Posterior cingulate gyrus (tissue), 11 donors: Measurements from ENCODE around the gene AMN1.

ENCODE experiments used
- DNase-seq, 10 donors: peaks; one replicate each; pipeline versions ENCODE4 v3.0.0 to v3.0.0-alpha.2; 2020 to 2021; ENCODE audit warnings: mixed read lengths in 3 of 10
- intact Hi-C: fragments of 100-400 bp; cut with DNase I; formaldehyde crosslinking; loops from one replicate; pipeline ENCODE4 v1.15.1; 2023

AMN1 gene

DNA sequence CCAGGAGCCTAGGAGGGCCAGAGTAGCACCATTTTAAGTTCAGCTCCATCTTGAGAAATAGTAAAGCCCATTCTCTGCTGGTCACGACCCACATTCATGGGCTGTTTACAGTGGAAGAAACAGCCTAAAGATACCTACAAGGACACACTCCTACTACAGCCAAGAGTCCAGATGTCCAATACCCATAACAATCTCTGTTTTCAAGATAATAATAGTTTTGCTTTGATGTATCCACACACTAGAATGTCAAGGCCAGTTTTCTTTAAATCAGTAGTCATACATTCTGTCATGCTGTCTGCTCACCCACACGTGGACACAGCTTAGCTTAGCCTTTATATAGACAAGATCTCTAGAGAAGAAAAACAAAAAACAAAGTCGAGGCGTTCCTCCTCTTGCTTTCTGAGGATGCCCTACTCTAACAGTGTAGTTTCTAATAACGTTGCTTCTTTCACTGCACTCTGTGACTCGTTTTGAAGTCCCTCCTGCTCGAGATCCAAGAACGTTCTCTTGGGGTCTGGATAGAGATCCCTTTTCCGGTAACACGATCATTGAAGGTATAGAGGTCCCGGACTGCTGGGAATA lies 87.2 kb downstream of the AMN1 start:
- intact Hi-C loops: no loop called here
- DNase-seq: no peak

DNA sequence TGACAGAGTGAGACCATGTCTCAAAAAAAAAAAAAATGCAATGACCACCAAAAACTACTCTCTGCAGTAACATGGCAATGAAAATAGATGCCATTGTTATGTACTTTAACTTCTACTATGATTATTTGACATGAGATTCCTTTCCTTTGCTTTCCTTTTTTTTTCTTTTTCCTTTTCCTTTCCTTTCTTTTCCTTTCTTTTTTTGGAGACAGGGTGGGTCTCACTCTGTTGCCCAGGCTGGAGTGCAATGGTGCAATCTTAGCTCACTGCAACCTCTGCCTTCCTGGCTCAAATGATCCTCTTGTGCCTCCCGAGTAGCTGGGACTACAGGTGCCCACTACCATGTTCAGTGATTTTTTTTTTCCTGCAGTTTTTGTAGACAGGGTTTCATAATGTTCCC lies 94.2 kb downstream of the AMN1 start:
- intact Hi-C loops: loop anchor here (1.0 to 5.0 kb wide), 3 partner anchors 41 to 382 kb away; partner anchors contain the start of gene SINHCAF

DNA sequence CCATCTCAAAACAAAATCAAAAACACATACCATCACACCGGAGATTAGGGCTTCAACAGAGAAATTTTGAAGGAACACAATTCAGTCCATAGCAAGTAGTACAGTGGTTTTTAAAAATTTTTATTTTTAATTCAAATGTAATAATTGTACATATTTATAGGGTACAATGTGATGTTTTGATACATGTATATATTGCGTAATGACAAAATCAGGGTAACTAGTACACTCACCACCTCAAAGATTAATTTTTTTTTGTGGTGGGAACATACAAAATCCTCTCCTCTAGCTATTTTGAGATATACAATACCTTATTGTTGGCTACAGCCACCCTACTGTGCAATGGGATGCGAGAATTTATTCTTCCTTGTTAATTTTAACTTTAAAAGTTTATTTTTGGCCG lies 95.4 kb downstream of the AMN1 start:
- intact Hi-C loops: no loop called here
- DNase-seq: no peak

More for the DNA sequence above, 94.2 kb downstream of the AMN1 start:
- no peak for DNase-seq

DNA sequence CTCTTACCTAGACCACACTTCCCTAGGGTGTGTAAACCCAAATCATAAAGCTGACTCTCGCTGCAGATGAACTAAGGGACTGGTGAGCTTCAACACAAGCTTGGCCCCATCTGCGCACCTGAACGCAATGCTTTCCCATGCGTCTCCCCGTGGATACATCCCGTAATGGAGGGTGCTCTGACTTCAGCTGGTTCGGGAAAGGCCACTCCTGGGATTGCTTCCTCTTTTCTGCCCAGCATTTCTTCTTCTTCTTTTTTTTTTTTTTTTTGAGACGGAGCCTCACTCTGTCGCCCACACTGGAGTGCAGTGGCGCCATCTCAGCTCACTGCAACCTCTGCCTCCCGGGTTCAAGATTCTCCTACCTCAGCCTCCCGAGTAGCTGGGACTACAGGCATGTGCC lies 97.0 kb downstream of the AMN1 start:
- intact Hi-C loops: no loop called here
- no peak for DNase-seq

DNA sequence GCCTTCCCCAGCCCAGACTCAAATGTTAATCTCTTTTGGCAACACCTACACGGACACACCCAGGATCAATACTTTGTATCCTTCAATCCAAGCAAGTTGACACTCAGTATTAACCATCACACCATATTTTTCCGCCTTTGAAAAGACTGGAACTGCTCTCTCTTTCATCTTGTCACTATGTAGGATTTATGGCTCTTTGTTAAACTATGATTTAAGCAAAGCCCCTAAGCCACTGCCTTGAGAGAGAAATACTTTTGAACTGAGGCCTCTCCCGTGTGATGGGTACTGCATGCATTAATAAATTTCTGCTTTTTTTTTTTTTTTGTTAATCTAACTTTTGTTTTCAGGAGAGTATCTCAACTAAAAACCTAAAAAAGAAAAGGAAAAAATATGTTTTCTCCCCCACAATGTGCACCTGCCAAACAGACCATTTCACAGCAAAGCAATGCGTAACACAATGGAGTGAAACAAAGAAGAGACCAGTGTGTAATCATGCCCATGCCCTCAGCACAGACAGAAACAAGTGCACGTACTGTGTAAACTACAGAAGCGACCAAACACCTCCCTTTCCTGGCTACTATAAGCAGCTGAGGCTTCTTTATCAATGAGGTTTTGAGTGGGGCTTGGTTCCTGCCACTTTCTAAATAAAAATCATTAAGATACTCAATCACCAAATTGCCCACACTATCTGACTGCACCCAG lies 97.6 kb downstream of the AMN1 start:
- no peak for DNase-seq
- intact Hi-C loops: no loop called here

DNA sequence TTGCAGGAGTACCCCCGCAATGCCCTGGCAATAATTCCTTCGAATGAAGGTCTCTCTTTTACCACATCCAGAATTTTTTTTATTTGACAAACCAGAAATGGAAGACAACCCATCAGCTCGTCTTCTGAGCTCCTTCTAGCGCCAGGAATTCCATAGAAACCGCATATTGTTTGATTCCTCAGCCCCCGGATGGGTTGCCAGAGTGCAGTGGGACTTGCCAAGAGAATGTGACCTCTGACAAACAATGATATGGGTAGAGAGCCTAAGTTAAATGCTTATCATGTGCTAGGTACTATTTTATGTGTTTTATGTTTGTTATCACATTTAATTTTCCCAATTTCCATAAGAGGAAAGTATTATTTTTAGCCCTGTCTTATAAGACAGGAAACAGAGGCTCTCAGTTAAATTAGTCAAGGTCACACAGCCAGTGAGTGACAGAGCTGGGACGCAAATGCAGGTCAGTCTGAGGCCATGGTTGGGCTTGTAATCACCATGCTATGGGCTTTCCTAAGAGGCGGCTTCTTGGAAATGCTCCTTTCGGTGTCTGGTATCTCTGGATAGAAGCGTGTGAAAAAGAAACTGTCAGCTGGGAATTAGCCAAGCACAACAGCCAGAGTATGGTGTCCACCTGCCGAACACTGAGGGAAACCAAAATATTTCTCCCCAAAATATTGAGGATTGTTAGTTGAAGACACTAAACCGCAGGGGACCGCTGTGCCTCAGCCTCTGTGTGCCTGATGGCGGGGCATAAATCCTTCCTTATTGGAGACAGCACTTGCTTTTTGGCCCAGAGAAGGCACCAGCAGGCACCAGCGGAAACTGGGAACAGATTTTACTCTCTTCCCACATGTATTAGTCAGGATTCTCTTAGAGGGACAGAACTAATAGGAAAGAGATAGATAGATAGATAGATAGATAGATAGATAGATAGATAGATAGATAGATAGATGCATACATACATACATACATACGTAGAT lies 98.8 kb downstream of the AMN1 start:
- intact Hi-C loops: no loop called here
- no peak for DNase-seq

DNA sequence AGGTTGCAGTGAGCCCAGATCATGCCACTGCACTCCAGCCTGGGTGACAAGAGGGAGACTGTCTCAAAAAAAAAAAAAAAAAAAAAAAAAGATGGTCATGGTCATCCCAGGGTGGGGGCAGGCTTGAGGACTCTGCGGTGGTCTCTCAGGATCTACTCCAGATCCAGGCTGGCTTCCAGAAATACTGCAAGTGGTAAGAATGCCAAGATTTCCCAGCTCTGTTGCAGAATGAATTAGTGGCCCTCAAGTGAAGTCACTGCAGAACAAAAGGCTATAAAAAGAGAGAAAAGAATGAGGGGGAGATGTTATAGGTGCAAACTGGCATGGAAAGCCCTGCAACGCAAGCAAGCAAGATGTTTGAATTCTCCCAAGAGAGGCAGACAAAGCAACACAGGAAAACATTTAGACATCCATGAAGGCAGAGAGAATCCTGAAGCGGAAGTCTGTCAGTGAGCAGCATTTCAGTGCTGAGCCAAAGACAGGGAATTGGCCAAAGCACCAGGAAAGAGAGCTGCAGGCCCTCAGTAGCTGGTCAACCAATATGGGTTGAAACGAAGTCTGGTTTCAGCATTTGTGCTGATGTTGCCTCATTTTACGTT lies 101.3 kb downstream of the AMN1 start:
- intact Hi-C loops: no loop called here
- DNase-seq: no peak

DNA sequence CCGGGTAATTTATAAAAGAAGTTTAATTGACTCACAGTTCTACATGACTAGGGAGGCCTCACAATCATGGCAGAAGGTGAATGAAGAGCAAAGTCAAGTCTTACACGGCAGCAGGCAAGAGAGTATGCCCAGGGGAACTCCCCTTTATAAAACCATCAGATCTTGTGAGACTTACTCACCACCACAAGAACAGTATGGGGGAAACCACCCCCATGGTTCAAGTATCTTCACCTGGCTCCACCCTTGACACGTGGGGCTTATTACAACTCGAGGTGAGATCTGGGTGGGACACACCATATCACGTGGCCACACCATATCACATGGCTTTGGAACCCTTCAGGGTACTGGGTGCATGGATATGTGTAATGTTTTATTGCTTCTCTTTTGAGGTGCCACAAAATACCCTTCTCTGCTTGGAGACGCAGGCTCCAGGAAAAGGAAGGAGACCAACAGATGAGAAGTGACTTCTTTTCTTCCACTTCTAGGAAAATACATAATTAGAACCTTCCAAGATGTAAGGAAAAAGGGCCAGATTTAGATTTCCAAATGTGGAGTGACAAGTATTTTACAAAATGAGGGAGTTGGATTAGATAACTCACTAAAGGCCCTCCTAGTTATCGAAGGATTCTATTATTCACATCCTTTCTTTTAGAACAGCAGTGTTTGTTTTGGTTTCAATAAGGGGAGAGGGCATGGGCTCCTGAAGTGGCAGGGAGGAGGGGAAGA lies 102.4 kb downstream of the AMN1 start:
- DNase-seq: no peak
- intact Hi-C loops: no loop called here

DNA sequence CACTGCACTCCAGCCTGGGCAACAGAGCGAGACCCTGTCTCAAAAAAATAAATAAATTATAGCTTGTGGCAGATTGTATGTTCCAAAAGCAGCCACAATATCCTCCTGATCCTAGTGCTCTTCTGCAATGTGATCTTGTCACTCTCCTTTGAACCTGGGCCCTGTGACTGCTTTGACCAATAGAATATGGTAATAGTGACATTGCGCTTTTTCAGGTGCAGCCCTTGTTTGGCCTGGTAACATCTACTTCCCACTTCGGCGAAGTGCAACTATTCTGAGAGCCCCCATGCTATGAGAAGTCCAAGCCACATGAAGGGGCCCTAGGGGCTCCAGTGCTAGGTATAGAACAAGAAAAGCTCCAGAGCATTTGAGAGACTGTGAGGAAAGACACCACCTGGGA lies 106.8 kb downstream of the AMN1 start:
- no peak for DNase-seq
- intact Hi-C loops: no loop called here
